Ascending aorta (tissue), 2 donors: Measurements from ENCODE around the gene TCF15. TPM values are rescaled to one million over a fixed set of nuclear protein-coding genes. Genes with fewer than 3 reads are reported as not detected.

ENCODE experiments used
- DNase-seq, 2 donors: peaks; one replicate each; pipeline ENCODE4 v3.0.0-alpha.2; 2019; ENCODE audit warnings: low spot score in 2 of 2
- H3K27ac ChIP-seq, 2 donors: fragments of 200-600 bp; sonication (generic); one replicate each; pipeline ENCODE4 v1.5.1; 2016 to 2017; ENCODE audit warnings: mild to moderate bottlenecking in 1 of 2
- H3K27me3 ChIP-seq: fragments of 200-600 bp; sonication (generic); one replicate; pipeline ENCODE4 v1.5.1; 2017
- H3K36me3 ChIP-seq, 2 donors: fragments of 200-600 bp; sonication (generic); one replicate each; pipeline ENCODE4 v1.5.1; 2016
- H3K4me1 ChIP-seq, 2 donors: fragments of 200-600 bp; sonication (generic); one replicate each; pipeline ENCODE4 v1.5.1; 2016 to 2017; ENCODE audit warnings: mild to moderate bottlenecking in 1 of 2
- H3K4me3 ChIP-seq, 2 donors: fragments of 200-600 bp; sonication (generic); one replicate each; pipeline ENCODE4 v1.5.1; 2016 to 2017; ENCODE audit warnings: mild to moderate bottlenecking in 1 of 2
- H3K9me3 ChIP-seq, 2 donors: fragments of 200-600 bp; sonication (generic); one replicate each; pipeline ENCODE4 v1.5.1; 2016
- CTCF ChIP-seq, 3 experiments: fragments of 200-600 bp in 2 of 3; fragments of 450-650 bp in 1 of 3; sonication (generic) in 2 of 3; IDR thresholded peaks; one replicate each; pipeline ENCODE4 v1.5.1; 2016 to 2019; ENCODE audit warnings: antibody characterized with exemption in 3 of 3, mild to moderate bottlenecking in 1 of 3, moderate library complexity in 1 of 3
- intact Hi-C: fragments of 100-400 bp; cut with DNase I; formaldehyde crosslinking; loops from one replicate; pipeline ENCODE4 v1.15.1; 2023
- total RNA-seq: library from RNA; depleted of rRNA; stranded (reverse); fragments of >200 nt; gene quantifications from one replicate; pipeline ENCODE4 v1.1.0, GENCODE V29; 2016

The TCF15 gene
- total RNA-seq, 1 donor from 2014 or later, result 8.3 TPM

- no peak for TF ChIP-seq CTCF (IDR thresholded peaks at IDR 0.05)
- no peak overlapping the region for H3K27ac ChIP-seq
- DNase-seq, result no peak
- H3K27me3 ChIP-seq, result no peaks in the 10 kb centered on the region
- H3K36me3 ChIP-seq, result no peaks in the 10 kb centered on the region
- no peak overlapping the region for H3K4me3 ChIP-seq
- intact Hi-C loops, result no loop called here
- H3K9me3 ChIP-seq, result no peaks in the 10 kb centered on the region
- peaks cover 0 to 10% of the 10 kb centered on the region in 2 donors for H3K4me1 ChIP-seq
Observed at GRCh38 chr20:568097-568652, 41.9 kb downstream of the TCF15 start.

- Histone ChIP-seq H3K27me3 (no peaks in the 10 kb centered on the region), H3K27ac (no peak overlapping the region), H3K9me3 (no peaks in the 10 kb centered on the region), H3K4me3 (no peak overlapping the region), H3K4me1 (no peaks in the 10 kb centered on the region), H3K36me3 (no peaks in the 10 kb centered on the region)
- intact Hi-C loops, result no loop called here
- DNase-seq, result no peak
- no peak for TF ChIP-seq CTCF (IDR thresholded peaks at IDR 0.05)
Observed at GRCh38 chr20:564192-564591, 45.9 kb downstream of the TCF15 start.

GRCh38 chr20:563187-563586 is 46.9 kb downstream of the TCF15 start:
- no peak overlapping the region for H3K27ac ChIP-seq
- no peaks in the 10 kb centered on the region for H3K9me3 ChIP-seq
- DNase-seq, result no peak
- no peak for TF ChIP-seq CTCF (IDR thresholded peaks at IDR 0.05)
- H3K36me3 ChIP-seq, result no peaks in the 10 kb centered on the region
- no peaks in the 10 kb centered on the region for H3K4me1 ChIP-seq
- intact Hi-C loops, result no loop called here
- no peaks in the 10 kb centered on the region for H3K27me3 ChIP-seq
- H3K4me3 ChIP-seq, result no peak overlapping the region

- H3K4me1 ChIP-seq, result no peaks in the 10 kb centered on the region
- H3K9me3 ChIP-seq, result no peaks in the 10 kb centered on the region
- no peak overlapping the region for H3K4me3 ChIP-seq
- TF ChIP-seq CTCF (IDR thresholded peaks at IDR 0.05), result no peak
- H3K27me3 ChIP-seq, result no peaks in the 10 kb centered on the region
- H3K27ac ChIP-seq, result no peak overlapping the region
- DNase-seq, result peak in 1 of 2 donors; percentile 55
- intact Hi-C loops, result no loop called here
- no peaks in the 10 kb centered on the region for H3K36me3 ChIP-seq
Observed at GRCh38 chr20:562232-562897, 47.7 kb downstream of the TCF15 start.

GRCh38 chr20:561437-562231 is 48.5 kb downstream of the TCF15 start:
- Histone ChIP-seq H3K9me3 (no peaks in the 10 kb centered on the region), H3K4me1 (no peaks in the 10 kb centered on the region), H3K36me3 (no peaks in the 10 kb centered on the region), H3K27me3 (no peaks in the 10 kb centered on the region), H3K27ac (no peak overlapping the region), H3K4me3 (no peak overlapping the region)
- intact Hi-C loops, result loop anchor here (1.0 kb wide), 1 partner anchor 178 kb away; no protein-coding TSS in a partner anchor
- peak; percentile 81 to 93 (median 82) for TF ChIP-seq CTCF (IDR thresholded peaks at IDR 0.05)
- peak in 1 of 2 donors; percentile 68 for DNase-seq
